ENCODE data around the gene CD70. TPM values are rescaled to one million over a fixed set of nuclear protein-coding genes. Genes with fewer than 3 reads are reported as not detected.
"Not testable (repeated sequence)": the region's sequence is repeated elsewhere in the genome, so short reads cannot be mapped to it uniquely, and the experiment has no call there.

The CD70 gene
- total RNA-seq, 1 experiment from 2014 or later = 1.2 TPM

DNA sequence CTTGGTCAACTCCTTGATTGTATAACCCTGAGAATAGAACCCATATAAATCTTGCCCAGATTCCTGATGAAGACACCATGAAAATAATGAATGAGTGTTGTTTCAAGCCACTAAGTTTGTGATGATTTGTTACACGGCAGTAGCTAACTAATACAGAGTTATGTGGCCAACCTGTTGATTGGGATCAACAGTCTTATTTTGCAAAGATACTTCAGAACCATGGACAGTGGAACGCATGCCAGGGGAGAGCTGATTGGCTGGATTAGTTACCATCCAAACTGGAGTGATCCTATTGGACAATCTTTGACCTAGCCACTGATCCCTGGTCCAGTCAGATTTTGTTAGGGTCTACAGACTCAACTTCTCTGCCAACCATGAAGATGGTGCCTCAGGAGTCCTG lies 26.6 kb downstream of the CD70 start:
- Histone ChIP-seq H3K79me2 (ENCODE audit: insufficient read depth, low read length) (no peaks in the 10 kb centered on the region), H4K20me1 (ENCODE audit: control insufficient read depth, insufficient read depth, insufficient read length) (no peaks in the 10 kb centered on the region), H3K27me3 (ENCODE audit: insufficient read depth, low read length) (no peaks in the 10 kb centered on the region), H2BK5ac (ENCODE audit: insufficient read length, low read length) (no peak overlapping the region), H4K5ac (ENCODE audit: insufficient read length, low read depth, low read length) (no peak overlapping the region), H3K79me1 (ENCODE audit: insufficient read depth, low read depth, low read length, poor library complexity, severe bottlenecking) (no peaks in the 10 kb centered on the region), H2BK15ac (ENCODE audit: low read depth, low read length) (no peak overlapping the region), H3K14ac (ENCODE audit: insufficient read depth, low read length) (no peak overlapping the region), H3K9ac (ENCODE audit: extremely low read depth, insufficient read length, low read length) (no peak overlapping the region), H3K27ac (ENCODE audit: insufficient read length, low read depth, low read length) (no peak overlapping the region), H3K23ac (ENCODE audit: insufficient read length, low read depth, low read length) (no peak overlapping the region), H2BK20ac (ENCODE audit: low read depth, low read length, poor library complexity, severe bottlenecking) (no peak overlapping the region), H2BK120ac (ENCODE audit: low read depth, low read length, poor library complexity, severe bottlenecking) (no peak overlapping the region), H3K18ac (ENCODE audit: insufficient read length, low read depth, low read length) (no peak overlapping the region), H2BK12ac (ENCODE audit: insufficient read length, low read depth, low read length) (no peak overlapping the region), H2AK5ac (ENCODE audit: insufficient read length, low read length) (no peak overlapping the region), H3K9me3 (ENCODE audit: control insufficient read depth, low read depth, low read length) (peaks cover 5% of the 10 kb centered on the region), H3K4me2 (ENCODE audit: insufficient read depth, insufficient read length, low read length) (no peak overlapping the region), H3K4me1 (ENCODE audit: insufficient read depth, low read length) (no peaks in the 10 kb centered on the region), H3K23me2 (ENCODE audit: insufficient read length, low read depth, low read length, poor library complexity, severe bottlenecking) (no peaks in the 10 kb centered on the region), H3T11ph (ENCODE audit: low read length) (no peak overlapping the region), H3K56ac (ENCODE audit: insufficient read length, low read depth, low read length) (no peak overlapping the region), H4K8ac (replicated peaks; ENCODE audit: insufficient read length, low read depth, low read length) (no peak overlapping the region), H2AFZ (ENCODE audit: low read length) (no peak overlapping the region), H3K4ac (ENCODE audit: low read depth, low read length) (no peak overlapping the region), H4K91ac (ENCODE audit: insufficient read length, low read depth, low read length) (no peak overlapping the region)
- H3K36me3 Mint-ChIP-seq (ENCODE audit: insufficient read depth in 1 of 3, low read depth in 3 of 3) = peaks cover 0 to 4% (median 0%) of the 10 kb centered on the region in 3 experiments; a peak in 3 of 7 replicates
- H3K4me1 Mint-ChIP-seq = no peaks in the 10 kb centered on the region
- no peak overlapping the region for H3K27ac Mint-ChIP-seq
- TF ChIP-seq, protein P1, sequence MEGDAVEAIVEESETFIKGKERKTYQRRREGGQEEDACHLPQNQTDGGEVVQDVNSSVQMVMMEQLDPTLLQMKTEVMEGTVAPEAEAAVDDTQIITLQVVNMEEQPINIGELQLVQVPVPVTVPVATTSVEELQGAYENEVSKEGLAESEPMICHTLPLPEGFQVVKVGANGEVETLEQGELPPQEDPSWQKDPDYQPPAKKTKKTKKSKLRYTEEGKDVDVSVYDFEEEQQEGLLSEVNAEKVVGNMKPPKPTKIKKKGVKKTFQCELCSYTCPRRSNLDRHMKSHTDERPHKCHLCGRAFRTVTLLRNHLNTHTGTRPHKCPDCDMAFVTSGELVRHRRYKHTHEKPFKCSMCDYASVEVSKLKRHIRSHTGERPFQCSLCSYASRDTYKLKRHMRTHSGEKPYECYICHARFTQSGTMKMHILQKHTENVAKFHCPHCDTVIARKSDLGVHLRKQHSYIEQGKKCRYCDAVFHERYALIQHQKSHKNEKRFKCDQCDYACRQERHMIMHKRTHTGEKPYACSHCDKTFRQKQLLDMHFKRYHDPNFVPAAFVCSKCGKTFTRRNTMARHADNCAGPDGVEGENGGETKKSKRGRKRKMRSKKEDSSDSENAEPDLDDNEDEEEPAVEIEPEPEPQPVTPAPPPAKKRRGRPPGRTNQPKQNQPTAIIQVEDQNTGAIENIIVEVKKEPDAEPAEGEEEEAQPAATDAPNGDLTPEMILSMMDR (conservative IDR thresholded peaks at IDR 0.05) = no peak
- peaks cover 24% of the 10 kb centered on the region for H3K27me3 Mint-ChIP-seq (ENCODE audit: low read depth)
- no peak overlapping the region for H3K4me3 Mint-ChIP-seq
- no peak for DNase-seq
- H3K9me3 Mint-ChIP-seq = peaks cover 24 to 58% of the 10 kb centered on the region in 2 experiments
- no CpG with 5 or more reads among the region's 2 CpGs for WGBS (ENCODE audit: extremely low coverage, insufficient read length, low lambda C conversion rate)

DNA sequence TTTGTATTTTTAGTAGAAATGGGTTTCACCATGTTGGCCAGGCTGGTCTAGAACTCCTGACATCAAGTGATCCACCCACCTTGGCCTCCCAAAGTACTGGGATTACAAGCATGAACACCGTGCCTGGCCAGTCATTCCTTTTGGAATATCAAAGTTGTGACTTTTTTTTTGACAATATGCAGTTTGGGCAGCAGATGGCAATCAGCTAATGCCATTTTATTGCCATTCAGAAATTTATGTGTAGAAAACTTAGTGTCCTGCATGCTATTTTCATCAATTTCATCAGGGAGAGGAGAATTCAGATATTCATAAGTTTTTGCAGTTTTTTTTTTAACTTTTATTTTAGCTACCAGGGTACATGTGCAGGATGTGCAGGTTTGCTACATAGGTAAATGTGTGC lies 28.5 kb downstream of the CD70 start:
- Mint-ChIP-seq H3K9me3 (peaks cover 21 to 46% of the 10 kb centered on the region in 2 experiments), H3K27me3 (ENCODE audit: low read depth) (peaks cover 17% of the 10 kb centered on the region)
- H2BK12ac ChIP-seq (ENCODE audit: insufficient read length, low read depth, low read length); H4K8ac ChIP-seq (replicated peaks; ENCODE audit: insufficient read length, low read depth, low read length); H2BK5ac ChIP-seq (ENCODE audit: insufficient read length, low read length); H3K56ac ChIP-seq (ENCODE audit: insufficient read length, low read depth, low read length); H3K9ac ChIP-seq (ENCODE audit: extremely low read depth, insufficient read length, low read length); H2AFZ ChIP-seq (ENCODE audit: low read length); H3K4me3 Mint-ChIP-seq; H4K20me1 ChIP-seq (ENCODE audit: control insufficient read depth, insufficient read depth, insufficient read length); H3K79me1 ChIP-seq (ENCODE audit: insufficient read depth, low read depth, low read length, poor library complexity, severe bottlenecking); H3K9me3 ChIP-seq (ENCODE audit: control insufficient read depth, low read depth, low read length); H4K91ac ChIP-seq (ENCODE audit: insufficient read length, low read depth, low read length); H3K4me2 ChIP-seq (ENCODE audit: insufficient read depth, insufficient read length, low read length); H3K4me1 Mint-ChIP-seq; H3K36me3 Mint-ChIP-seq (ENCODE audit: insufficient read depth in 1 of 3, low read depth in 3 of 3); H3K18ac ChIP-seq (ENCODE audit: insufficient read length, low read depth, low read length); H3K14ac ChIP-seq (ENCODE audit: insufficient read depth, low read length); H3K23me2 ChIP-seq (ENCODE audit: insufficient read length, low read depth, low read length, poor library complexity, severe bottlenecking); H2BK20ac ChIP-seq (ENCODE audit: low read depth, low read length, poor library complexity, severe bottlenecking); DNase-seq; H2AK5ac ChIP-seq (ENCODE audit: insufficient read length, low read length); H3K27ac Mint-ChIP-seq; H3T11ph ChIP-seq (ENCODE audit: low read length); H3K4me1 ChIP-seq (ENCODE audit: insufficient read depth, low read length); H3K27ac ChIP-seq (ENCODE audit: insufficient read length, low read depth, low read length); H3K4ac ChIP-seq (ENCODE audit: low read depth, low read length); H3K79me2 ChIP-seq (ENCODE audit: insufficient read depth, low read length); H4K5ac ChIP-seq (ENCODE audit: insufficient read length, low read depth, low read length); H2BK15ac ChIP-seq (ENCODE audit: low read depth, low read length); H3K23ac ChIP-seq (ENCODE audit: insufficient read length, low read depth, low read length); H3K27me3 ChIP-seq (ENCODE audit: insufficient read depth, low read length); H2BK120ac ChIP-seq (ENCODE audit: low read depth, low read length, poor library complexity, severe bottlenecking): not testable (repeated sequence)
- no CpG with 5 or more reads among the region's 1 CpG for WGBS (ENCODE audit: extremely low coverage, insufficient read length, low lambda C conversion rate)
